Transverse colon (tissue), 4 donors: ENCODE data around the gene CNRIP1. TPM values are rescaled to one million over a fixed set of nuclear protein-coding genes. Genes with fewer than 3 reads are reported as not detected.

Source experiments
- DNase-seq: peaks from one replicate; pipeline ENCODE4 v3.0.0-alpha.2; 2019
- H3K27ac ChIP-seq, 4 donors: fragments of 200-600 bp; sonication (generic); 2 replicates each; pipeline ENCODE4 v1.5.1; 2016 to 2018; ENCODE audit warnings: inconsistent platforms in 4 of 4
- H3K27me3 ChIP-seq: fragments of 200-600 bp; sonication (generic); 2 replicates; pipeline ENCODE4 v1.5.1; 2017; ENCODE audit warnings: inconsistent platforms
- H3K36me3 ChIP-seq, 4 donors: fragments of 200-600 bp; sonication (generic); 2 replicates each; pipeline ENCODE4 v1.5.1; 2017 to 2019; ENCODE audit warnings: inconsistent platforms in 4 of 4
- H3K4me1 ChIP-seq, 4 donors: fragments of 200-600 bp; sonication (generic); 2 replicates each; pipeline ENCODE4 v1.5.1; 2017 to 2020; ENCODE audit warnings: inconsistent platforms in 4 of 4
- H3K4me3 ChIP-seq, 4 donors: fragments of 200-600 bp; sonication (generic); 1 replicate in 1 of 4; 2 replicates in 3 of 4; pipeline versions ENCODE4 v1.5.1 to v1.6.1; 2017 to 2019; ENCODE audit warnings: inconsistent platforms in 4 of 4
- H3K9me3 ChIP-seq, 2 donors: fragments of 200-600 bp; sonication (generic); 2 replicates each; pipeline ENCODE4 v1.5.1; 2017 to 2019; ENCODE audit warnings: inconsistent platforms in 2 of 2
- CTCF ChIP-seq, 5 experiments: fragments of 200-600 bp in 3 of 5; fragments of 450-650 bp in 2 of 5; sonication (generic) in 3 of 5; IDR thresholded peaks; 1 replicate in 2 of 5; 2 replicates in 3 of 5; pipeline ENCODE4 v1.5.1; 2016 to 2017; ENCODE audit warnings: antibody characterized with exemption in 5 of 5, inconsistent platforms in 3 of 5, mild to moderate bottlenecking in 2 of 5, moderate library complexity in 1 of 5
- EP300 ChIP-seq: sonication (generic); formaldehyde crosslinking; IDR thresholded peaks from one replicate; pipeline ENCODE4 v1.6.1; 2017; ENCODE audit warnings: antibody characterized with exemption, low read depth
- POLR2A ChIP-seq: fragments of 450-650 bp; IDR thresholded peaks from one replicate; pipeline ENCODE4 v1.6.1; 2016; ENCODE audit warnings: antibody characterized with exemption, mild to moderate bottlenecking, moderate library complexity
- POLR2AphosphoS5 ChIP-seq, 3 donors: sonication (generic); formaldehyde crosslinking; IDR thresholded peaks; one replicate each; pipeline ENCODE4 v1.6.1; 2016; ENCODE audit warnings: antibody characterized with exemption in 3 of 3
- WGBS, 2 donors: methylation state at CpG; one replicate each; pipeline ENCODE4 v1.1.5; 2018; ENCODE audit warnings: low coverage in 1 of 2; 5-methylcytosine and 5-hydroxymethylcytosine counted together
- in situ Hi-C, 4 donors: fragments of 200-750 bp; cut with MboI; loops; one replicate each; pipeline versions ENCODE4 v1.15.0 to v1.15.1; 2017; ENCODE audit warnings: low sequenced_read_pairs in 3 of 4, low pct_ligation_motif_present in 1 of 4, low pct_unique_long_range_greater_than_20kb in 1 of 4
- intact Hi-C: fragments of 100-400 bp; cut with DNase I; formaldehyde crosslinking; loops from one replicate; pipeline ENCODE4 v1.15.1; 2023; ENCODE audit warnings: low total_unique reads
- total RNA-seq, 4 donors: library from RNA; depleted of rRNA; stranded (reverse); fragments of >200 nt; gene quantifications; one replicate each; pipeline ENCODE4 v1.1.0, GENCODE V29; 2016

Gene CNRIP1
- total RNA-seq, result 10 to 100 TPM in 1 of 4 donors, 1 to 10 TPM in 2, not detected in 1; 1.4 to 11.6 (median 7.6) TPM

DNA sequence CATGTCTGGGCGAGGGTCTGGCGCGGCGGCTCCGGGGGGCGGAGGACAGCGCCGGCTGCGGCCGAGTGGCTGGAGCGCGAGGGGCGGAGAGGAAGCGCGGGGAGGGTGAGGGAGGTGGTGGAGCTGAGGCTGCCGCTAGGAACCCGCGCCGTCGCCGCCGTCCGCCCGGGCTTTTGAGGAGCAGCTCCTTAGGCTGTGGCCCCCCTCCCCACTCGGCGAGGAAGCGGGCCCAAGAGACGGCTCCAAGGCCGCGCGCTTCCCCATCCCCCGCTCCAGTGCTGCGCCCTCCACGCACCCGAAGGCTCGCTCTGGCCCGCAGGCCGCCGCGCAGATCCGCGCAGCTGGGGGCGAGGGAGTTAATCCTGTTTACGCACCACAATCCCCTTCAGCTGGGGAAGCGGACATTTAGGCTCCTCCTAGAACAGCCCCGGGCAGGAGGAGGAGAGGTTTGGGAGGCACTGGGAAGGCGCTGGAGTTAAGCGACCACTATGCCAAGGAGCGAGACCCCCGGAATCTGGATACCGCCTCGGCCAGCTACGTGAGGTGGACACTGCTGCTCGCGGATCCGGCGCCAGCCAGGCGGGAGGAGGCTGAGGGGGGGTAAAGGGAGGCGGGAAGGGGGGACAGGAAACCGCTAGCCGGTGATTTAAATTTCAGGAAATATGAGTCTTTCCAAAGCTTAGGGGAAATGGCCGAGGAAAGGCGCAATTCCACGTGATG lies at the start of gene CNRIP1:
TSS of gene CNRIP1 (minus strand) at position 552 of the 720 bp plus-strand sequence. CDS start at position 3, 549 bp downstream.
- TF ChIP-seq CTCF (IDR thresholded peaks at IDR 0.05), result no peak
- TF ChIP-seq POLR2A, result peak; percentile 55
- peak; percentile 43 to 74 (median 62) for TF ChIP-seq POLR2AphosphoS5 (IDR thresholded peaks at IDR 0.05)
- no peak for TF ChIP-seq EP300
- peak; percentile 46 for DNase-seq
- in situ Hi-C loops (no loop called here), intact Hi-C loops (no loop called here)
- 11% methylated on average over 64 of the region's 64 CpGs; no CpG with 5 or more reads in 1 of the 2 donors for WGBS, 2 donors
- Histone ChIP-seq H3K4me3 (peak within 1 kb of the TSS; percentile 50 to 70 (median 54)), H3K4me1 (peaks cover 0 to 9% (median 3%) of the 10 kb centered on the region in 4 donors), H3K27me3 (peaks cover 21% of the 10 kb centered on the region), H3K36me3 (no peaks in the 10 kb centered on the region), H3K27ac (peak within 1 kb of the TSS; percentile 80 to 91 (median 84)), H3K9me3 (no peaks in the 10 kb centered on the region)

GRCh38 chr2:68369337-68369734 lies 49.6 kb upstream of the CNRIP1 start:
- no peak for TF ChIP-seq POLR2AphosphoS5 (IDR thresholded peaks at IDR 0.05)
- no peak for TF ChIP-seq CTCF (IDR thresholded peaks at IDR 0.05)
- TF ChIP-seq EP300, result no peak
- TF ChIP-seq POLR2A, result no peak
- H3K27ac ChIP-seq, result peak overlapping the region in 1 of 4 donors; percentile 45

DNA sequence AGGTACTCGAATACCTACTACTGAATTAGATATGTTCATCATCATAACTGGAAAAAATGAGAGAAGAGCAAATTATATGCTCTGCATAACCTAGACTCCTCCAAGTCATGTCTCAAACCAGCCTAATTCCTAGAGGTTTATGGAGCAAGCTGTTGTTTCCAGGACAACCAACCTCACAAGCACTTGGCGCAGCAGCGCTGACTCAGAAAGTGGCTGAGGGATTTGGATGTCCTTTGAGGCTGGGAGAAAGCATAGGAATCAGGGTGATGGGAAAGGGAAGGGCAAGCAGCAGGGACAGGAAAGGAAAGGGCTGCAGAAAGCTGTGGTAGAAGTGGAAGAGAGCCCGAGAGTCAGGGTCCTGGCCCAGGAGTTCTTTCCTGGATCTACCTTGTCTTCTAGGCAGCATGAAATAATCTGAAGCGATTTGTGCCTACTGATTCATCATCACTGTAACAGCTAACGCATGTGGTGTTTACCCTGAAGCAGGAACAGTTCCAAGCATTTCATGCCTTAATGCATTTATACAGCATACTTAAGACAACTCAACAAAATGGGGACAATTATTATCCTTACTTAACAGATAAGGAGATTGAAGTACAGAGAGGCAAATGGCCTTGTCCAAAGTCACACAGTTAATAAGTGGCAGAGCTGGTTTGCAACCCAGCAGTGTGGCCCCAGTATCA lies 49.0 kb upstream of the CNRIP1 start:
- H3K4me1 ChIP-seq, result peaks cover 0 to 5% (median 0%) of the 10 kb centered on the region in 4 donors
- H3K36me3 ChIP-seq, result no peaks in the 10 kb centered on the region
- H3K27ac ChIP-seq, result peak overlapping the region in 3 of 4 donors; percentile 30 to 45 (median 36)
- 51 to 64% methylated on average over 5 to 6 of the region's 6 CpGs for WGBS, 2 donors
- TF ChIP-seq EP300 (no peak), POLR2A (no peak), CTCF (IDR thresholded peaks at IDR 0.05) (no peak), POLR2AphosphoS5 (IDR thresholded peaks at IDR 0.05) (no peak)
- no peak for DNase-seq
- no peaks in the 10 kb centered on the region for H3K9me3 ChIP-seq
- no peaks in the 10 kb centered on the region for H3K27me3 ChIP-seq
- intact Hi-C loops, result no loop called here
- in situ Hi-C loops, result no loop called here
- H3K4me3 ChIP-seq, result no peak overlapping the region

More at GRCh38 chr2:68369337-68369734, 49.6 kb upstream of the CNRIP1 start:
- Histone ChIP-seq H3K4me3 (no peak overlapping the region), H3K36me3 (no peaks in the 10 kb centered on the region), H3K27me3 (no peaks in the 10 kb centered on the region), H3K9me3 (no peaks in the 10 kb centered on the region), H3K4me1 (peaks cover 0 to 5% (median 0%) of the 10 kb centered on the region in 4 donors)
- in situ Hi-C loops, result no loop called here
- intact Hi-C loops, result no loop called here
- 80 to 84% methylated on average over 9 to 10 of the region's 10 CpGs for WGBS, 2 donors
- DNase-seq, result no peak

DNA sequence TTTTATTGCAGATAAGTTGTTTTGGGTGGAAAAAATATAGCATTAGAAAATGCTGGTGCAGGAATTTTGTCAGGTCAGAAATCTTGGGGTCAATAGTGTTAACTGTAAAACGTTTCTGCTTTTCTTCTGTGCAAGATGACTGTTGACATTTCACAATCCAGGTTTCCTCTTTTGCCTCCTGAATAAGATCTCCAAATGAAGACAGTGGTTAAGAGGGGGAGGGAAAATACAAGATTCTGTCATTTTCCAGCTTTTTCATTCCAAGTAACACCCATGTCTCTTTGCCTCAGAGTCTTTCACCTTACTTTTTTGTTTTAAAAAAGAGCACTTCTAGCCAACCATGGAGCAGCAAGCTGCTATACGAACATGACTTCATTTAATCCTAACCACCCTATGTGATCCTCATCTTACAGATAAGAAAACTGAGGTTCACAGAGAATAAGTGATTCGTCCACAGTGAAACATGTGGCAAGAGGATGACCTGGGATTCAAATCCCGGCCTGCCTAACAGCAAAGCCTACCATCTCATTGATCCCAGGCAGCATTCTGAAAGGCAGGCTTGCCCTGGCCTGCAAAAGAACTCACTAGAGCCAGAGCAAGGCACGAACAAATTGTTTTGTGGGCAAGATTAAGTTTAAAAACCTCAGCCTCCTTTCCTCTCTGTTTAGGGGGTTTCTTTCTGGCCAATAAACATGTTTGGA lies 48.4 kb upstream of the CNRIP1 start:
- DNase-seq, result no peak
- Histone ChIP-seq H3K4me1 (peaks cover 0 to 5% (median 0%) of the 10 kb centered on the region in 4 donors), H3K27ac (peak overlapping the region; percentile 30 to 45 (median 39)), H3K36me3 (no peaks in the 10 kb centered on the region), H3K27me3 (no peaks in the 10 kb centered on the region), H3K4me3 (no peak overlapping the region), H3K9me3 (no peaks in the 10 kb centered on the region)
- no peak for TF ChIP-seq CTCF (IDR thresholded peaks at IDR 0.05)
- TF ChIP-seq EP300, result no peak
- TF ChIP-seq POLR2A, result no peak
- no peak for TF ChIP-seq POLR2AphosphoS5 (IDR thresholded peaks at IDR 0.05)
- WGBS, 2 donors, result 52 to 59% methylated on average over 5 of the region's 5 CpGs
- intact Hi-C loops (no loop called here), in situ Hi-C loops (no loop called here)
